Measurements from ENCODE around the gene DLG2. TPM values are rescaled to one million over a fixed set of nuclear protein-coding genes. Genes with fewer than 3 reads are reported as not detected.
A peak's percentile ranks its signal among the peaks of the same experiment; 100 is the strongest.

The DLG2 gene
- total RNA-seq, 2 donors from 2014 or later = 5.9 to 7.4 TPM

- intact Hi-C loops (cut with DNase I) = no loop called here
- no peak for ATAC-seq
- DNase-seq = no peak
These were observed 939.7 kb downstream of the DLG2 start for GRCh38 chr11:84687433-84687832.

GRCh38 chr11:84686716-84687115 lies 940.4 kb downstream of the DLG2 start:
- intact Hi-C loops (cut with DNase I) = no loop called here
- DNase-seq = no peak
- ATAC-seq = no peak

- DNase-seq (no peak), ATAC-seq (no peak)
- intact Hi-C loops (cut with DNase I) = no loop called here
These were observed 941.2 kb downstream of the DLG2 start for GRCh38 chr11:84685976-84686375.

GRCh38 chr11:84685149-84685548 lies 942.0 kb downstream of the DLG2 start:
- ATAC-seq (no peak), DNase-seq (no peak)
- intact Hi-C loops (cut with DNase I) = no loop called here

- DNase-seq (no peak), ATAC-seq (no peak)
- intact Hi-C loops (cut with DNase I) = no loop called here
These were observed 945.7 kb downstream of the DLG2 start for GRCh38 chr11:84681456-84681855.

GRCh38 chr11:84675396-84676025 lies 951.6 kb downstream of the DLG2 start:
- DNase-seq (no peak), ATAC-seq (no peak)
- intact Hi-C loops (cut with DNase I) = no loop called here

GRCh38 chr11:84673753-84674152 lies 953.4 kb downstream of the DLG2 start:
- ATAC-seq (peak in 1 of 2 donors; percentile 36), DNase-seq (no peak)
- intact Hi-C loops (cut with DNase I) = no loop called here

DNA sequence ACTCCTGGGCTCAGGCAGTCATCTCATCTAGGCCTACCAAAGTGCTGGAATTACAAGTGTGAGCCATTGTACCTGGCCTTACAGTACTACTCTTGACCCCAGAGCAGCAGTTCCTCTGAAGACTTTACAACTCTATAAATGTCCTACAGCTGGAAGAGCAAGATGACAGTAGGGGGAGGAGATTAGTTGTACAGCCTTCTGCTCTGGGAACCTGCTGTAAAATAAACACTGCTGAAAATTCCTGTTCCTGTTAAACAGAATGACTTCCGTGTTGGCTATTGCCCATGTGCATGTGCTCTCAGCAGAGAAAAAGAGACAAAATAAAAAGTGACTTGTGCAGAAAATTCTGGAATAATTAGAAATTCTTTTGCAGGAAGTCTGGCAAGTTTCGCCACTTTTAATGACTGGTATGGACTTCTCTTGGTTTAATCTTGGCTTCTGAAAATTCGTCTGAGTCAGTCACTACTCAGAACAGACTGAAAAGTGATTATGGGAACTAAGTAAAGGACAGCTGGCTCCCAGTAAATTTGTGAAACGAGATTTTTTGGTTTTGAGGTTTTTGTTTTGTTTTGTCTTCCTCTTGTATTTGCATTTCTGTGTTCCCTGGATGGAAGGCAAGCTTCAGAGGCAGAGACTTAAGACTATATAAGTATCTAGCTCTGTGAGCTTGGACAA lies 955.7 kb downstream of the DLG2 start:
- intact Hi-C loops (cut with DNase I) = no loop called here

GRCh38 chr11:84663731-84664130 lies 963.4 kb downstream of the DLG2 start:
- intact Hi-C loops (cut with DNase I) = no loop called here
- ATAC-seq (no peak), DNase-seq (no peak)

More for the DNA sequence above, 955.7 kb downstream of the DLG2 start:
- DNase-seq (no peak), ATAC-seq (no peak)

- intact Hi-C loops (cut with DNase I) = no loop called here
- DNase-seq (no peak), ATAC-seq (no peak)
These were observed 966.7 kb downstream of the DLG2 start for GRCh38 chr11:84660257-84660977.

GRCh38 chr11:84655712-84656111 lies 971.4 kb downstream of the DLG2 start:
- intact Hi-C loops (cut with DNase I) = no loop called here
- DNase-seq = no peak
- ATAC-seq = no peak

DNA sequence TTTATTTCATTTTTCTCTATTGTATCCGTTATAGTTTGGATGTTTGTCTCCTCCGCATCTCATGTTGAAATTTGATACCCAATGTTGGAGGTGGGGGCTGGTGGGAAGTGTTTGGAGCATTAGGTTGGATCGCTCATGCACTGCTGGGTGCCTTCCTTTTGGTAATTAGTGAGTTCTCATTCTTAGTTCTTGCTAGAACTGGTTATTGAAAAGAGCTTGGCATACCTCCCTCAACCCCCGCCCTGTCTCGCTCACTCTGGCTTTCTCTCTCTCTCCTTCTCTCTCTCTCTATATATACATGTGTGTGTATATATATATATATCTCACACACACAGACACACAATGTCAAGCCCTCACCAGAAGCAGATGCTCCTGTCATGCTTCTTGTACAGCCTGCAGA lies 978.7 kb downstream of the DLG2 start:
- intact Hi-C loops (cut with DNase I) = no loop called here
- no peak for DNase-seq

DNA sequence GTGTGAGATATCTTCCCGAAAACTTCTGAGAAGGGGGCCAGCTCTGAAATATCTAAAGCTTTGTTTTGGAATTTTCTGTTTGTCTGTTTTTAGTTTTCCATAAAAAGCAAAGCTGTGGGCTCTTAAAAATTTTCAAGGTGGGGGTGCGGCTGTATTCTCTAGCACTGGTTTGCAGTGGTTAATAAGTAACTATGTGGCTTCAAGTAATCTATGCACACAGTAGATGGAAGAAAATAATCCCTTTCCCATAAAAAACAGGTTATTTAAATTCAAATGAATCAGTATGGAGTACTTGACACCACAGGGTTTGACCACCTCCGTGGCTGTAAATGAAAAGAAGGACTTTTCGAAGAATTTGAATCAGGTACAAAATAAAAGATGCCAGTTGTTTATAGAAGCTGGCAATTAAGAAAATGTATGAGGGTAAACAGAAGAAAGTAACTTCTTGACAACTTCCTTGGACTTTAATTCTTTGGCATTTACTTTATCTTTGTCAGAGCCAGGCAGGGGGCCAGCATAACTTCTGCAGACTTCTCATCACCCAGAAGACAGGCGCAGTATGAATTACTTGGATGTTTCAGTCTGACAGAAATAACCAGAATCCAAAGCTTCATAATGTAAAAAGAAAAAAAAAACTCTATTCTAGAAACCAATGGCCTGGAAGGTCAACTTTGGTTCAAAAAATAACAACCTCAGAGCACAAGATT lies 981.0 kb downstream of the DLG2 start:
- no peak for DNase-seq
- no peak for ATAC-seq
- intact Hi-C loops (cut with DNase I) = no loop called here

More for the DNA sequence above, 978.7 kb downstream of the DLG2 start:
- no peak for ATAC-seq

- ATAC-seq (no peak), DNase-seq (no peak)
- intact Hi-C loops (cut with DNase I) = no loop called here
These were observed 984.6 kb downstream of the DLG2 start for GRCh38 chr11:84642500-84642899.

DNA sequence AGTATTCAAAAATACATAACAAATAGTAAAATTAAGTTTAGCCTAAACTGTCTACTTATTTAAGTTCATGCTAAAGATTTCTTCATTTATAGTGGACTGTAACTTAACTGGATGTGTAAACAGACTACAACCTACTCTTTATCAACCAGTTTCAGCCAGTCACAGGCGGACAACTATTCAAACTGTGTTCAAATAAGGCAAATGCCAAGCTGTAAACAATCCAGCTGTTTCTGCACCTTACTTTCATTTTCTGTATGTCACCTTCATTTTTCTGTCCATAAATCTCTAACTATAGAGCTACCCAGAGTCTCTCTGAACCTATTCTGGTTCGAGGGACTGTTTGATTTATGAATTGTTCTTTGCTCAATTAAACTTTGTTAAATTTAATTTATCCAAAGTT lies 992.8 kb downstream of the DLG2 start:
- DNase-seq (no peak), ATAC-seq (no peak)
- intact Hi-C loops (cut with DNase I) = no loop called here

GRCh38 chr11:84628871-84629620 lies 998.1 kb downstream of the DLG2 start:
- ATAC-seq (no peak), DNase-seq (no peak)
- intact Hi-C loops (cut with DNase I) = no loop called here

- DNase-seq (no peak), ATAC-seq (peak in 1 of 2 donors; percentile 73)
- intact Hi-C loops (cut with DNase I) = no loop called here
These were observed 1000.9 kb downstream of the DLG2 start for GRCh38 chr11:84626256-84626655.

DNA sequence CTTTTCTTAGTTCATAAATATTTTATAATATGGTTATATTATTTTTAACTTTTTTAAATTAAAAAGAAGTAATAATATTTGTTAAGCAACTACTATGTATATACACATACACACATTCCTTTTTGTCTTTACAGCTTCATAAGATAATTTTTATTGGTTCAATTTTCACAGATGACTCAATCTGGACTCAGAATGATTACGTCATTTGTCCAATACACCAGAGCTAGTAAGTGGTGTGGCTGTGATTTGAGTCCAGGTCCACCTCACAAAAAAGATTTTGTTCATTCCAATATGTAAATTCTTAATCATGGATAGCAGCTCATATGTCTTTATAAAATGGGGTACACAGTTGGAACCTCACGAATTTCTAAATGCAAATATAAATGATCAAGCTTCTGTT lies 1014.5 kb downstream of the DLG2 start:
- DNase-seq = no peak
- intact Hi-C loops (cut with DNase I) = no loop called here
- no peak for ATAC-seq

DNA sequence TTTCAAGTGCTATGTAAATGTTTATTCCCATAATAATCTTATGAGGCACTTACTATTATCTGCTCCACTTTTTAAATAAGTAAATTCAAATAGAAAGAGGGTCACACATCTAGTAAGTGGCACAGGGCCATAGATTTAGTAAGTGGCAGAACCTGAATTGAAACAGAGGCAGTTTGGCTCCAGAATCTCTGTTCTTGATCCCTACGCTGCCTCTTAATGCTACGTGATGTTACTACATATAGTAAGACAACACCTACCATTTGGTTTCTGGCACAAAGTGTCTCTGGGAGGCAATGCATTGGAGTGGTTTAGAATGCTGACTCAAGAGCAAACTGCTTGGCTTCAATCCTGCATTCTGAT lies 1018.3 kb downstream of the DLG2 start:
- intact Hi-C loops (cut with DNase I) = no loop called here
- DNase-seq (no peak), ATAC-seq (peak in 1 of 2 donors; percentile 86)
